CD4-positive, alpha-beta memory T cell (primary cell): ENCODE measurements around the gene PTPRD. TPM values are rescaled to one million over a fixed set of nuclear protein-coding genes. Genes with fewer than 3 reads are reported as not detected.

Experiments used
- CTCF ChIA-PET: fragments of 350-600 bp; sonication (Branson Sonifier 250); formaldehyde crosslinking; loops from one replicate; lab custom pipeline; 2021; ENCODE audit warnings: inconsistent platforms; ENCODE audit not compliant: partially characterized antibody; lab: Charles Lee
- POLR2A ChIA-PET: fragments of 350-600 bp; sonication (Branson Sonifier 250); formaldehyde crosslinking; loops from one replicate; lab custom pipeline; 2021; ENCODE audit not compliant: partially characterized antibody; lab: Charles Lee
- DNase-seq, 5 donors: peaks; one replicate each; pipeline versions ENCODE4 v3.0.0 to v3.0.0-alpha.2; 2020 to 2022; ENCODE audit warnings: mixed read lengths in 1 of 5
- H3K27ac ChIP-seq: one replicate; pipeline ENCODE4 v1.7.0; 2013; ENCODE audit warnings: low read depth, low read length
- H3K27me3 ChIP-seq: 2 replicates; pipeline ENCODE4 v1.7.0; 2013; ENCODE audit warnings: mild to moderate bottlenecking, low read length, moderate library complexity; ENCODE audit not compliant: insufficient read depth
- H3K36me3 ChIP-seq: 2 replicates; pipeline ENCODE4 v1.7.0; 2013; ENCODE audit warnings: mild to moderate bottlenecking, low read length, moderate library complexity; ENCODE audit not compliant: insufficient read depth
- H3K4me1 ChIP-seq: 2 replicates; pipeline ENCODE4 v1.7.0; 2013; ENCODE audit warnings: mild to moderate bottlenecking, low read length, moderate library complexity; ENCODE audit not compliant: insufficient read depth
- H3K4me3 ChIP-seq, 2 donors: one replicate each; pipeline ENCODE4 v1.7.0; 2013; ENCODE audit warnings: low read length in 2 of 2, mild to moderate bottlenecking in 1 of 2
- H3K9me3 ChIP-seq, 2 donors: one replicate each; pipeline ENCODE4 v1.7.0; 2013; ENCODE audit warnings: low read length in 2 of 2, control low read depth in 1 of 2; ENCODE audit not compliant: control insufficient read depth in 1 of 2
- H3K27ac Mint-ChIP-seq, 7 donors: one replicate each; pipeline ENCODE4 v1.8.0; 2020 to 2021; ENCODE audit warnings: mixed read lengths in 7 of 7, mild to moderate bottlenecking in 6 of 7, inconsistent platforms in 3 of 7, moderate library complexity in 3 of 7
- H3K27me3 Mint-ChIP-seq, 2 donors: one replicate each; pipeline ENCODE4 v1.8.0; 2020 to 2021; ENCODE audit warnings: mixed read lengths in 2 of 2
- H3K36me3 Mint-ChIP-seq, 2 donors: one replicate each; pipeline ENCODE4 v1.8.0; 2020 to 2021; ENCODE audit warnings: mixed read lengths in 2 of 2, inconsistent platforms in 1 of 2, mild to moderate bottlenecking in 1 of 2
- H3K4me1 Mint-ChIP-seq, 4 donors: one replicate each; pipeline ENCODE4 v1.8.0; 2020 to 2021; ENCODE audit warnings: mixed read lengths in 4 of 4, mild to moderate bottlenecking in 1 of 4
- H3K4me3 Mint-ChIP-seq, 8 donors: one replicate each; pipeline ENCODE4 v1.8.0; 2020 to 2021; ENCODE audit warnings: mixed read lengths in 8 of 8, mild to moderate bottlenecking in 7 of 8, moderate library complexity in 6 of 8, inconsistent platforms in 3 of 8
- H3K9me3 Mint-ChIP-seq, 8 donors: one replicate each; pipeline ENCODE4 v1.8.0; 2020 to 2021; ENCODE audit warnings: mixed read lengths in 8 of 8, mild to moderate bottlenecking in 5 of 8, inconsistent platforms in 3 of 8, moderate library complexity in 1 of 8
- intact Hi-C: fragments of 100-400 bp; cut with micrococcal nuclease; formaldehyde crosslinking; loops from one replicate; pipeline ENCODE4 v1.15.1; 2023
- polyA plus RNA-seq, 2 donors: library from polyadenylated mRNA; unstranded; fragments of 300-500 nt; fragmentation: Illumina TruSeq; gene quantifications; one replicate each; pipeline ENCODE4 v1.2.3, GENCODE V29; 2021
- total RNA-seq, 2 experiments: library from RNA; stranded (reverse); gene quantifications; one replicate each; pipeline ENCODE4 v1.2.3, GENCODE V29; 2021

The PTPRD gene
- total and polyA plus RNA-seq, 4 experiments from 2014 or later: not detected

- Mint-ChIP-seq H3K27ac (no peak overlapping the region), H3K36me3 (no peaks in the 10 kb centered on the region), H3K4me1 (no peaks in the 10 kb centered on the region), H3K4me3 (no peak overlapping the region), H3K27me3 (peaks cover 0 to 3% of the 10 kb centered on the region in 2 donors), H3K9me3 (peaks cover 0 to 3% (median 0%) of the 10 kb centered on the region in 8 donors)
- intact Hi-C loops: no loop called here
- ChIA-PET CTCF (no interaction called here), POLR2A (no interaction called here)
- H3K27ac ChIP-seq: no peak overlapping the region
- no peak for DNase-seq
- no peaks in the 10 kb centered on the region for H3K4me1 ChIP-seq
- no peaks in the 10 kb centered on the region for H3K36me3 ChIP-seq
- H3K9me3 ChIP-seq: no peaks in the 10 kb centered on the region
- no peaks in the 10 kb centered on the region for H3K27me3 ChIP-seq
- no peak overlapping the region for H3K4me3 ChIP-seq
Measured at GRCh38 chr9:8268216-8268878, 2344.5 kb downstream of the PTPRD start.

- ChIA-PET POLR2A (no interaction called here), CTCF (no interaction called here)
- H3K27ac Mint-ChIP-seq: no peak overlapping the region
- no peaks in the 10 kb centered on the region for H3K9me3 ChIP-seq
- intact Hi-C loops: no loop called here
- no peak for DNase-seq
- no peak overlapping the region for H3K27ac ChIP-seq
- peaks cover 0 to 3% (median 0%) of the 10 kb centered on the region in 8 donors for H3K9me3 Mint-ChIP-seq
- H3K36me3 ChIP-seq: no peaks in the 10 kb centered on the region
- H3K4me3 ChIP-seq: no peak overlapping the region
- no peaks in the 10 kb centered on the region for H3K4me1 ChIP-seq
- H3K27me3 Mint-ChIP-seq: peaks cover 0 to 3% of the 10 kb centered on the region in 2 donors
- H3K27me3 ChIP-seq: no peaks in the 10 kb centered on the region
- no peaks in the 10 kb centered on the region for H3K4me1 Mint-ChIP-seq
- no peaks in the 10 kb centered on the region for H3K36me3 Mint-ChIP-seq
- H3K4me3 Mint-ChIP-seq: no peak overlapping the region
Measured at GRCh38 chr9:8267636-8268035, 2345.2 kb downstream of the PTPRD start.

- Histone ChIP-seq H3K27ac (no peak overlapping the region), H3K4me1 (no peaks in the 10 kb centered on the region), H3K36me3 (no peaks in the 10 kb centered on the region), H3K27me3 (no peaks in the 10 kb centered on the region), H3K4me3 (no peak overlapping the region), H3K9me3 (no peaks in the 10 kb centered on the region)
- DNase-seq: no peak
- CTCF ChIA-PET: no interaction called here
- POLR2A ChIA-PET: no interaction called here
- intact Hi-C loops: no loop called here
- no peaks in the 10 kb centered on the region for H3K36me3 Mint-ChIP-seq
- no peaks in the 10 kb centered on the region for H3K4me1 Mint-ChIP-seq
- H3K27ac Mint-ChIP-seq: no peak overlapping the region
- no peak overlapping the region for H3K4me3 Mint-ChIP-seq
- peaks cover 0 to 3% (median 0%) of the 10 kb centered on the region in 8 donors for H3K9me3 Mint-ChIP-seq
- H3K27me3 Mint-ChIP-seq: peaks cover 0 to 3% of the 10 kb centered on the region in 2 donors
Measured at GRCh38 chr9:8266861-8267260, 2345.9 kb downstream of the PTPRD start.

GRCh38 chr9:8265281-8265680, 2347.5 kb downstream of the PTPRD start:
- intact Hi-C loops: no loop called here
- no peaks in the 10 kb centered on the region for H3K9me3 ChIP-seq
- no peak overlapping the region for H3K27ac ChIP-seq
- Mint-ChIP-seq H3K4me1 (no peaks in the 10 kb centered on the region), H3K36me3 (no peaks in the 10 kb centered on the region), H3K27me3 (peaks cover 0 to 3% of the 10 kb centered on the region in 2 donors), H3K4me3 (no peak overlapping the region), H3K27ac (no peak overlapping the region), H3K9me3 (no peaks in the 10 kb centered on the region)
- CTCF ChIA-PET: no interaction called here
- no peak for DNase-seq
- H3K27me3 ChIP-seq: no peaks in the 10 kb centered on the region
- POLR2A ChIA-PET: interaction anchor here (0.6 kb wide), 1 partner anchor 127 kb away, joined by 3 read pairs; no protein-coding TSS in a partner anchor
- no peaks in the 10 kb centered on the region for H3K36me3 ChIP-seq
- no peaks in the 10 kb centered on the region for H3K4me1 ChIP-seq
- H3K4me3 ChIP-seq: no peak overlapping the region
